Measurements from ENCODE around the gene BEST2. TPM values are rescaled to one million over a fixed set of nuclear protein-coding genes. Genes with fewer than 3 reads are reported as not detected.

The BEST2 gene
- total RNA-seq, 1 experiment from 2014 or later, result not detected

GRCh38 chr19:12733369-12734214, 18.0 kb upstream of the BEST2 start:
- Histone ChIP-seq H3K9me3 (ENCODE audit: control insufficient read depth, insufficient read depth, low read depth, low read length) (no peaks in the 10 kb centered on the region), H3K4me3 (ENCODE audit: low read depth in 2 of 2, low read length in 2 of 2) (peak overlapping the region; percentile 92 to 96), H3K36me3 (ENCODE audit: control insufficient read depth, insufficient read depth, low read length) (peaks cover 14% of the 10 kb centered on the region; the same call in 1 of the 2 replicates), H3K4me1 (ENCODE audit: control insufficient read depth, insufficient read depth, low read length) (peaks cover 19% of the 10 kb centered on the region), H3K27me3 (ENCODE audit: control insufficient read depth, insufficient read depth, low read length) (no peaks in the 10 kb centered on the region), H3K27ac (ENCODE audit: low read length) (peak overlapping the region; percentile 95)
- ChIA-PET POLR2A (interaction anchor here (0.6 to 1.5 kb wide), 3 partner anchors 10 to 71 kb away, joined by 3 to 4 read pairs (median 4); partner anchors contain the start of gene TNPO2), CTCF (interaction anchor here (1.2 kb wide), 1 partner anchor 114 kb away, joined by 3 read pairs; no protein-coding TSS in a partner anchor)
- ATAC-seq, result no peak
- intact Hi-C loops (cut with micrococcal nuclease; ENCODE audit: unreplicated experiment) (no loop called here), in situ Hi-C loops (cut with HindIII; ENCODE audit: low pct_unique_long_range_greater_than_20kb, low sequenced_read_pairs) (no loop called here)
- BruUV-seq (replicated peaks), result no TSS peak
- DNase-seq (ENCODE audit: low read depth, low spot score), result no peak
- no peak for TF ChIP-seq CTCF (IDR thresholded peaks at IDR 0.05)
- TF ChIP-seq REST (IDR thresholded peaks at IDR 0.05; ENCODE audit: insufficient read depth in 1 of 2, low read depth in 2 of 2, low read length in 1 of 2), result no peak
- TF ChIP-seq TCF7L2 (IDR thresholded peaks at IDR 0.05; ENCODE audit: low read depth, low read length), result no peak
- no peak for TF ChIP-seq POLR2AphosphoS5 (IDR thresholded peaks at IDR 0.05; ENCODE audit: low read depth, low read length)
- no peak for TF ChIP-seq SIN3A (IDR thresholded peaks at IDR 0.05; ENCODE audit: borderline replicate concordance, insufficient read depth, low read depth, low read length)

- intact Hi-C loops (cut with micrococcal nuclease; ENCODE audit: unreplicated experiment), result no loop called here
Observed at GRCh38 chr19:12736995-12737834, 14.4 kb upstream of the BEST2 start, which contains the start of gene GET3. TSS of gene GET3 (plus strand) at chr19:12737497. CDS start at chr19:12737506, 9 bp downstream.

More at GRCh38 chr19:12736995-12737834, 14.4 kb upstream of the BEST2 start, which contains the start of gene GET3:
- H3K27ac ChIP-seq (ENCODE audit: low read length), result peak within 1 kb of the TSS; percentile 99
- H3K9me3 ChIP-seq (ENCODE audit: control insufficient read depth, insufficient read depth, low read depth, low read length), result no peaks in the 10 kb centered on the region
- ATAC-seq (peak; percentile 92), DNase-seq (ENCODE audit: low read depth, low spot score) (peak; percentile 99)
- in situ Hi-C loops (cut with HindIII; ENCODE audit: low pct_unique_long_range_greater_than_20kb, low sequenced_read_pairs), result no loop called here
- POLR2A ChIA-PET, result interaction anchor here (1.0 to 1.1 kb wide), 2 partner anchors 13 to 14 kb away, joined by 4 read pairs; no protein-coding TSS in a partner anchor
- peak within 1 kb of the TSS; percentile 94 to 97 for H3K4me3 ChIP-seq (ENCODE audit: low read depth in 2 of 2, low read length in 2 of 2)
- TF ChIP-seq POLR2AphosphoS5 (IDR thresholded peaks at IDR 0.05; ENCODE audit: low read depth, low read length) (peak; percentile 69), REST (IDR thresholded peaks at IDR 0.05; ENCODE audit: insufficient read depth in 1 of 2, low read depth in 2 of 2, low read length in 1 of 2) (no peak), CTCF (IDR thresholded peaks at IDR 0.05) (no peak), SIN3A (IDR thresholded peaks at IDR 0.05; ENCODE audit: borderline replicate concordance, insufficient read depth, low read depth, low read length) (no peak), TCF7L2 (IDR thresholded peaks at IDR 0.05; ENCODE audit: low read depth, low read length) (peak; percentile 51)
- CTCF ChIA-PET, result no interaction called here
- no TSS peak for BruUV-seq (replicated peaks)
- peaks cover 16% of the 10 kb centered on the region; the same call in 1 of the 2 replicates for H3K36me3 ChIP-seq (ENCODE audit: control insufficient read depth, insufficient read depth, low read length)
- no peaks in the 10 kb centered on the region for H3K27me3 ChIP-seq (ENCODE audit: control insufficient read depth, insufficient read depth, low read length)
- peaks cover 18% of the 10 kb centered on the region for H3K4me1 ChIP-seq (ENCODE audit: control insufficient read depth, insufficient read depth, low read length)

Measured in Panc1 (cell line).